ENCODE measurements around the gene CASTOR2. TPM values are rescaled to one million over a fixed set of nuclear protein-coding genes. Genes with fewer than 3 reads are reported as not detected.

Gene CASTOR2
- total RNA-seq, 2 donors from 2014 or later = 96.5 to 116 TPM

DNA sequence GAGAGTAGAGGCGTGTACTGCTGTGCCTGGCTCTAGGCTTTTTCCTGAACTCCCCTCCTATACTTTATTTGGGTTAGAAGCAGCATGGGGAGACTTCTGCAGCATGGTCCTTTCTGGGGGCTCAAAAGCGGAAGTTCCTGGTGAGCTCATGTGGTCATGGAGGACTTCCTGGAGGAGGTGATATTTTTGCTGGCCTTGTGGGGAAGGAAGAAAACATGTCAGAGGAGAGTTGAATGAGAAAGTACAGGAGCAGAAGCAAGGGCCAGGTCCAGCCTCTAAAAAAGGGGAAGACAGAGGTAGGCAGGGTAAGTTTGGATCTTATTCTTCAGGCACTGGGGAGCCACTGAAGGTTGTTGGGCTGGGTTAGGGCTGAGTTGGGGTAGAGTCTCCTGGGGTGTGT is 45.5 kb downstream of the CASTOR2 start:
- H3K9me3 Mint-ChIP-seq = no peaks in the 10 kb centered on the region
- TF ChIP-seq, protein P1, sequence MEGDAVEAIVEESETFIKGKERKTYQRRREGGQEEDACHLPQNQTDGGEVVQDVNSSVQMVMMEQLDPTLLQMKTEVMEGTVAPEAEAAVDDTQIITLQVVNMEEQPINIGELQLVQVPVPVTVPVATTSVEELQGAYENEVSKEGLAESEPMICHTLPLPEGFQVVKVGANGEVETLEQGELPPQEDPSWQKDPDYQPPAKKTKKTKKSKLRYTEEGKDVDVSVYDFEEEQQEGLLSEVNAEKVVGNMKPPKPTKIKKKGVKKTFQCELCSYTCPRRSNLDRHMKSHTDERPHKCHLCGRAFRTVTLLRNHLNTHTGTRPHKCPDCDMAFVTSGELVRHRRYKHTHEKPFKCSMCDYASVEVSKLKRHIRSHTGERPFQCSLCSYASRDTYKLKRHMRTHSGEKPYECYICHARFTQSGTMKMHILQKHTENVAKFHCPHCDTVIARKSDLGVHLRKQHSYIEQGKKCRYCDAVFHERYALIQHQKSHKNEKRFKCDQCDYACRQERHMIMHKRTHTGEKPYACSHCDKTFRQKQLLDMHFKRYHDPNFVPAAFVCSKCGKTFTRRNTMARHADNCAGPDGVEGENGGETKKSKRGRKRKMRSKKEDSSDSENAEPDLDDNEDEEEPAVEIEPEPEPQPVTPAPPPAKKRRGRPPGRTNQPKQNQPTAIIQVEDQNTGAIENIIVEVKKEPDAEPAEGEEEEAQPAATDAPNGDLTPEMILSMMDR (conservative IDR thresholded peaks at IDR 0.05) = no peak
- peak overlapping the region; percentile 88 for H3K27ac Mint-ChIP-seq
- Histone ChIP-seq H3K36me3 (ENCODE audit: control insufficient read depth, insufficient read depth, low read length) (peaks cover 49% of the 10 kb centered on the region), H3K9ac (ENCODE audit: extremely low read depth, low read length, poor library complexity, severe bottlenecking) (no peak overlapping the region), H3K27ac (ENCODE audit: low read depth, low read length) (no peak overlapping the region), H3K4me3 (ENCODE audit: low read length) (no peak overlapping the region), H3K4me1 (ENCODE audit: control insufficient read depth, insufficient read depth, low read length) (peaks cover 4% of the 10 kb centered on the region), H3K27me3 (ENCODE audit: control insufficient read depth, insufficient read depth, low read length, poor library complexity, severe bottlenecking) (no peaks in the 10 kb centered on the region), H3K9me3 (ENCODE audit: control insufficient read depth, low read length) (no peaks in the 10 kb centered on the region)
- peaks cover 58% of the 10 kb centered on the region for H3K36me3 Mint-ChIP-seq (ENCODE audit: low read depth)
- H3K27me3 Mint-ChIP-seq (ENCODE audit: insufficient read depth) = no peaks in the 10 kb centered on the region
- WGBS, 2 experiments (ENCODE audit: insufficient coverage in 1 of 2, insufficient read length in 1 of 2) = 91 to 100% methylated on average over 1 to 2 of the region's 2 CpGs
- no peak for DNase-seq
- H3K4me3 Mint-ChIP-seq = no peak overlapping the region
- peaks cover 12% of the 10 kb centered on the region for H3K4me1 Mint-ChIP-seq

GRCh38 chr7:75017832-75018231 is 53.3 kb downstream of the CASTOR2 start:
- Histone ChIP-seq H3K9me3 (ENCODE audit: control insufficient read depth, low read length) (no peaks in the 10 kb centered on the region), H3K27me3 (ENCODE audit: control insufficient read depth, insufficient read depth, low read length, poor library complexity, severe bottlenecking) (no peaks in the 10 kb centered on the region), H3K9ac (ENCODE audit: extremely low read depth, low read length, poor library complexity, severe bottlenecking) (no peak overlapping the region), H3K4me1 (ENCODE audit: control insufficient read depth, insufficient read depth, low read length) (no peaks in the 10 kb centered on the region), H3K4me3 (ENCODE audit: low read length) (no peak overlapping the region), H3K27ac (ENCODE audit: low read depth, low read length) (no peak overlapping the region), H3K36me3 (ENCODE audit: control insufficient read depth, insufficient read depth, low read length) (peaks cover 68% of the 10 kb centered on the region)
- H3K4me3 Mint-ChIP-seq = no peak overlapping the region
- TF ChIP-seq, protein P1 (conservative IDR thresholded peaks at IDR 0.05) = no peak
- H3K27me3 Mint-ChIP-seq (ENCODE audit: insufficient read depth) = no peaks in the 10 kb centered on the region
- no peaks in the 10 kb centered on the region for H3K4me1 Mint-ChIP-seq
- no peaks in the 10 kb centered on the region for H3K9me3 Mint-ChIP-seq
- no peak overlapping the region for H3K27ac Mint-ChIP-seq
- DNase-seq = no peak
- WGBS, 2 experiments (ENCODE audit: insufficient coverage in 1 of 2, insufficient read length in 1 of 2) = 94 to 99% methylated on average over 16 to 18 of the region's 18 CpGs
- H3K36me3 Mint-ChIP-seq (ENCODE audit: low read depth) = peaks cover 68% of the 10 kb centered on the region

DNA sequence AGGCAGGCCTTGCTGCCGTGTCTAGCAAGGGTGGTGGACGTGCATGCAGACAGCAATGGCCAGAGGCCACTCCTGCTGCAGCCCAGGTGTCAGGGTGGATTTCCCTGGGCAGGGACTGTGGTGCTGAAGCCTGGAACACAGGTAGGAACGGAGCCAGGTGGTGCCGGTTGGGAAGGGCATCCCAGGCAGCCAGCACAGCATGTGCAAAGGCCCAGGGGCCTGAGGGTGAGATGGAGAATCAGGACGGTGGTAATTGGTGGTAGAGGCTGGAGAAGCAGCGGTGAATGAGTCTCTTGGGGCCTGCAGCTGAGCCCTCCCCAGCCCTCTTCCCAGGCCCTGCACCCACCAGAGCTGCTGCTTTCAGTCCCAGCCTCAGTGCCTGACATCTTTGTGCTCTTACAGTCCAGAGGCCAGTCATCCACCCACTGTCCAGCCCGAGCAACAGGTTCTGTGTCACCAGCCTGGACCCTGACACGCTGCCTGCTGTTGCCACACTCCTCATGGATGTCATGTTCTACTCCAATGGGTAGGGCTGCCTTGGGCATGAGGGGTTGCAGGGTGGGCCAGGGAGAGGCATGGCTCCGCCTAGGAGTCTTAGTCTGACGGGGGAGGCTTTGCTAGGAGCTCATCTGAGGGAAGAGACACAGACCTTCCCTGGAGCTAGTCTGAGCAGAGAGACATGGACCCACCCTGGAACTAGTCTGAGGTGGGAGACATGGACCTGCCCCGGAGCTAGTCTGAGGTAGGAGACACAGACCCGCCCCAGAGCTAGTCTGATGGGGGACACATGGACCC is 54.3 kb downstream of the CASTOR2 start:
- no peak overlapping the region for H3K27ac ChIP-seq (ENCODE audit: low read depth, low read length)
- no peak for DNase-seq
- TF ChIP-seq, protein P1 (conservative IDR thresholded peaks at IDR 0.05) = no peak
- no peaks in the 10 kb centered on the region for H3K9me3 ChIP-seq (ENCODE audit: control insufficient read depth, low read length)
- H3K27me3 ChIP-seq (ENCODE audit: control insufficient read depth, insufficient read depth, low read length, poor library complexity, severe bottlenecking) = no peaks in the 10 kb centered on the region
- no peak overlapping the region for H3K27ac Mint-ChIP-seq
- 94 to 96% methylated on average over 10 to 12 of the region's 12 CpGs for WGBS, 2 experiments (ENCODE audit: insufficient coverage in 1 of 2, insufficient read length in 1 of 2)
- no peak overlapping the region for H3K4me3 ChIP-seq (ENCODE audit: low read length)
- no peaks in the 10 kb centered on the region for H3K4me1 ChIP-seq (ENCODE audit: control insufficient read depth, insufficient read depth, low read length)
- H3K4me1 Mint-ChIP-seq = no peaks in the 10 kb centered on the region
- peaks cover 74% of the 10 kb centered on the region for H3K36me3 ChIP-seq (ENCODE audit: control insufficient read depth, insufficient read depth, low read length)
- no peaks in the 10 kb centered on the region for H3K9me3 Mint-ChIP-seq
- H3K4me3 Mint-ChIP-seq = no peak overlapping the region
- no peak overlapping the region for H3K9ac ChIP-seq (ENCODE audit: extremely low read depth, low read length, poor library complexity, severe bottlenecking)
- peaks cover 70% of the 10 kb centered on the region for H3K36me3 Mint-ChIP-seq (ENCODE audit: low read depth)
- no peaks in the 10 kb centered on the region for H3K27me3 Mint-ChIP-seq (ENCODE audit: insufficient read depth)

Measured in endodermal cell (in vitro differentiated cells).